Measurements from ENCODE around the gene GTSE1.

- TF ChIP-seq POLR2A (IDR thresholded peaks at IDR 0.05; ENCODE audit: low read length) (no peak), GATA1 (IDR thresholded peaks at IDR 0.05; ENCODE audit: low read depth, low read length) (no peak)
Observed at GRCh38 chr22:46269564-46269963, 27.1 kb upstream of the GTSE1 start.

Data from erythroblast (primary cell).